Measurements from ENCODE around the gene LFNG. TPM values are rescaled to one million over a fixed set of nuclear protein-coding genes. Genes with fewer than 3 reads are reported as not detected.

Gene LFNG
- total RNA-seq, 2 experiments from 2014 or later: 96.7 to 99.8 TPM

GRCh38 chr7:2571409-2571808 is 51.8 kb downstream of the LFNG start:
- H3K9me3 ChIP-seq (ENCODE audit: control insufficient read depth in 1 of 2, insufficient read depth in 1 of 2, low read length in 2 of 2): no peaks in the 10 kb centered on the region
- H3K27ac ChIP-seq (ENCODE audit: low read depth in 1 of 2, low read length in 2 of 2): no peak overlapping the region
- TF ChIP-seq CTCF (IDR thresholded peaks at IDR 0.05): no peak
- H3K27me3 ChIP-seq (ENCODE audit: control insufficient read depth in 1 of 2, insufficient read depth in 2 of 2, low read length in 2 of 2): no peaks in the 10 kb centered on the region
- CTCF ChIA-PET: interaction anchor here (0.9 to 1.9 kb wide), 2 partner anchors 12 to 120 kb away, joined by 3 to 4 read pairs; no protein-coding TSS in a partner anchor
- no peaks in the 10 kb centered on the region for H3K27me3 Mint-ChIP-seq
- DNase-seq: no peak
- ATAC-seq (ENCODE audit: poor library complexity): no peak
- POLR2A ChIA-PET: no interaction called here
- no peak overlapping the region for H3K4me3 Mint-ChIP-seq
- peaks cover 14% of the 10 kb centered on the region for H3K4me1 Mint-ChIP-seq (ENCODE audit: low read depth)
- H3K4me3 ChIP-seq (ENCODE audit: low read length): no peak overlapping the region
- no peaks in the 10 kb centered on the region for H3K9me3 Mint-ChIP-seq
- intact Hi-C loops (cut with DNase I, micrococcal nuclease): loop anchor here in 1 of 2 experiments (5.0 kb wide), 1 partner anchor 119 kb away; no protein-coding TSS in a partner anchor
- H3K36me3 Mint-ChIP-seq (ENCODE audit: low read depth): peaks cover 28% of the 10 kb centered on the region
- no peak overlapping the region for H3K27ac Mint-ChIP-seq
- H3K36me3 ChIP-seq (ENCODE audit: insufficient read depth, low read length): peaks cover 14% of the 10 kb centered on the region
- peaks cover 13% of the 10 kb centered on the region for H3K4me1 ChIP-seq (ENCODE audit: insufficient read depth, low read length)

GRCh38 chr7:2572101-2572842 is 52.7 kb downstream of the LFNG start:
- intact Hi-C loops (cut with DNase I, micrococcal nuclease): loop anchor here in 1 of 2 experiments (5.0 kb wide), 1 partner anchor 120 kb away; no protein-coding TSS in a partner anchor
- no peaks in the 10 kb centered on the region for H3K27me3 ChIP-seq (ENCODE audit: control insufficient read depth in 1 of 2, insufficient read depth in 2 of 2, low read length in 2 of 2)
- no peak overlapping the region for H3K4me3 ChIP-seq (ENCODE audit: low read length)
- Mint-ChIP-seq H3K36me3 (ENCODE audit: low read depth) (peaks cover 28% of the 10 kb centered on the region), H3K9me3 (no peaks in the 10 kb centered on the region), H3K27me3 (no peaks in the 10 kb centered on the region), H3K4me3 (no peak overlapping the region), H3K4me1 (ENCODE audit: low read depth) (peaks cover 6% of the 10 kb centered on the region), H3K27ac (no peak overlapping the region)
- TF ChIP-seq CTCF (IDR thresholded peaks at IDR 0.05): no peak
- POLR2A ChIA-PET: interaction anchor here (1.1 kb wide), 1 partner anchor 46 kb away, joined by 3 read pairs; no protein-coding TSS in a partner anchor
- H3K9me3 ChIP-seq (ENCODE audit: control insufficient read depth in 1 of 2, insufficient read depth in 1 of 2, low read length in 2 of 2): no peaks in the 10 kb centered on the region
- peaks cover 7% of the 10 kb centered on the region for H3K4me1 ChIP-seq (ENCODE audit: insufficient read depth, low read length)
- ATAC-seq (ENCODE audit: poor library complexity) (no peak), DNase-seq (no peak)
- H3K27ac ChIP-seq (ENCODE audit: low read depth in 1 of 2, low read length in 2 of 2): no peak overlapping the region
- H3K36me3 ChIP-seq (ENCODE audit: insufficient read depth, low read length): peaks cover 14% of the 10 kb centered on the region
- CTCF ChIA-PET: interaction anchor here (1.9 kb wide), 1 partner anchor 121 kb away, joined by 4 read pairs; no protein-coding TSS in a partner anchor

GRCh38 chr7:2573761-2574160 is 54.2 kb downstream of the LFNG start:
- Histone ChIP-seq H3K27ac (ENCODE audit: low read depth in 1 of 2, low read length in 2 of 2) (no peak overlapping the region), H3K27me3 (ENCODE audit: control insufficient read depth in 1 of 2, insufficient read depth in 2 of 2, low read length in 2 of 2) (no peaks in the 10 kb centered on the region), H3K4me3 (ENCODE audit: low read length) (no peak overlapping the region), H3K36me3 (ENCODE audit: insufficient read depth, low read length) (peaks cover 16% of the 10 kb centered on the region), H3K4me1 (ENCODE audit: insufficient read depth, low read length) (no peaks in the 10 kb centered on the region), H3K9me3 (ENCODE audit: control insufficient read depth in 1 of 2, insufficient read depth in 1 of 2, low read length in 2 of 2) (no peaks in the 10 kb centered on the region)
- DNase-seq (no peak), ATAC-seq (ENCODE audit: poor library complexity) (no peak)
- intact Hi-C loops (cut with DNase I, micrococcal nuclease): loop anchor here in 1 of 2 experiments (5.0 kb wide), 1 partner anchor 121 kb away; no protein-coding TSS in a partner anchor
- no peak overlapping the region for H3K27ac Mint-ChIP-seq
- H3K36me3 Mint-ChIP-seq (ENCODE audit: low read depth): peaks cover 28% of the 10 kb centered on the region
- no peaks in the 10 kb centered on the region for H3K9me3 Mint-ChIP-seq
- ChIA-PET POLR2A (no interaction called here), CTCF (no interaction called here)
- no peaks in the 10 kb centered on the region for H3K4me1 Mint-ChIP-seq (ENCODE audit: low read depth)
- H3K27me3 Mint-ChIP-seq: no peaks in the 10 kb centered on the region
- H3K4me3 Mint-ChIP-seq: no peak overlapping the region
- TF ChIP-seq CTCF (IDR thresholded peaks at IDR 0.05): no peak
